SK-N-SH (cell line): ENCODE data around the gene IL22. TPM values are rescaled to one million over a fixed set of nuclear protein-coding genes. Genes with fewer than 3 reads are reported as not detected.

Source experiments
- CTCF ChIA-PET: fragments of 300-600, 350-600 bp; formaldehyde crosslinking; extraction: SDS; loops from one replicate; lab custom pipeline; 2021; lab: Yijun Ruan, JAX
- POLR2A ChIA-PET: fragments of 350-600 bp; sonication (Branson Sonifier 250); formaldehyde crosslinking; extraction: SDS; loops from one replicate; lab custom pipeline; 2020; ENCODE audit warnings: antibody characterized with exemption, inconsistent platforms; lab: Yijun Ruan, JAX
- DNase-seq: peaks from one replicate; pipeline ENCODE4 v3.0.0; 2012
- H2AFZ ChIP-seq: fragments of 200-600 bp; sonication (generic); 2 replicates; pipeline ENCODE4 v1.8.1; 2016; ENCODE audit warnings: antibody characterized with exemption, mild to moderate bottlenecking, low read depth
- H3F3A ChIP-seq: fragments of 200-600 bp; sonication (generic); replicated peaks from 2 replicates; pipeline ENCODE3; 2016; ENCODE audit warnings: antibody characterized with exemption, mild to moderate bottlenecking; ENCODE audit not compliant: insufficient read depth
- H3K27ac ChIP-seq, 2 experiments: fragments of 200-500 bp in 1 of 2; fragments of 200-600 bp in 1 of 2; sonication (Bioruptor generic) in 1 of 2; sonication (generic), shearing (Covaris generic) in 1 of 2; 2 replicates each; pipeline versions ENCODE4 v1.5.1 to v1.6.1; 2014 to 2016; ENCODE audit warnings: low read depth in 2 of 2, inconsistent platforms in 1 of 2, low read length in 1 of 2, mild to moderate bottlenecking in 1 of 2, mixed read lengths in 1 of 2
- H3K27me3 ChIP-seq: fragments of 200-600 bp; sonication (generic), shearing (Covaris generic); 2 replicates; pipeline ENCODE4 v1.6.1; 2016; ENCODE audit warnings: mixed run types; ENCODE audit not compliant: insufficient read depth
- H3K36me3 ChIP-seq, 2 experiments: fragments of 200-500 bp in 1 of 2; fragments of 200-600 bp in 1 of 2; sonication (Bioruptor generic) in 1 of 2; sonication (generic) in 1 of 2; replicated peaks in 1 of 2; 2 replicates each; pipeline versions ENCODE3 to v1.5.1; 2014 to 2016; ENCODE audit warnings: low read length in 1 of 2, mild to moderate bottlenecking in 1 of 2; ENCODE audit not compliant: insufficient read depth in 2 of 2, control insufficient read depth in 1 of 2
- H3K4me1 ChIP-seq, 2 experiments: fragments of 200-500 bp in 1 of 2; fragments of 200-600 bp in 1 of 2; sonication (Bioruptor generic) in 1 of 2; sonication (generic), shearing (Covaris generic) in 1 of 2; 2 replicates each; pipeline versions ENCODE4 v1.5.1 to v1.6.1; 2014 to 2016; ENCODE audit warnings: low read depth in 1 of 2, low read length in 1 of 2, mixed run types in 1 of 2; ENCODE audit not compliant: insufficient read depth in 2 of 2, control insufficient read depth in 1 of 2
- H3K4me2 ChIP-seq: fragments of 200-600 bp; sonication (generic), shearing (Covaris generic); 2 replicates; pipeline ENCODE4 v1.6.1; 2017; ENCODE audit warnings: mixed run types
- H3K4me3 ChIP-seq, 2 experiments: fragments of 200-500 bp in 1 of 2; fragments of 200-600 bp in 1 of 2; sonication (Bioruptor generic) in 1 of 2; sonication (generic), shearing (Covaris generic) in 1 of 2; 2 replicates each; pipeline versions ENCODE4 v1.5.1 to v1.8.1; 2014 to 2016; ENCODE audit warnings: low read depth in 2 of 2, inconsistent platforms in 1 of 2, low read length in 1 of 2, mild to moderate bottlenecking in 1 of 2, mixed read lengths in 1 of 2, moderate library complexity in 1 of 2
- H3K79me2 ChIP-seq: fragments of 200-600 bp; sonication (generic); 2 replicates; pipeline ENCODE4 v1.8.1; 2017; ENCODE audit warnings: mild to moderate bottlenecking; ENCODE audit not compliant: insufficient read depth
- H3K9ac ChIP-seq: fragments of 200-600 bp; sonication (generic); 2 replicates; pipeline ENCODE4 v1.6.1; 2017; ENCODE audit warnings: mixed run types
- H3K9me2 ChIP-seq: fragments of 200-600 bp; sonication (generic); 2 replicates; pipeline ENCODE4 v1.6.1; 2017; ENCODE audit warnings: mixed run types
- H3K9me3 ChIP-seq: fragments of 200-600 bp; sonication (generic); 2 replicates; pipeline ENCODE4 v1.6.1; 2017; ENCODE audit warnings: mixed run types, mild to moderate bottlenecking, moderate library complexity
- H4K20me1 ChIP-seq: fragments of 200-600 bp; sonication (generic); 2 replicates; pipeline ENCODE4 v1.6.1; 2017; ENCODE audit warnings: mild to moderate bottlenecking, mixed run types; ENCODE audit not compliant: insufficient read depth
- ELF1 ChIP-seq: IDR thresholded peaks from 2 replicates; pipeline ENCODE4 v1.4.0; 2012
- EZH2phosphoT487 ChIP-seq: fragments of 200-600 bp; sonication (generic); IDR thresholded peaks from 2 replicates; pipeline ENCODE4 v1.6.1; 2017; ENCODE audit warnings: low read depth, mixed run types, mild to moderate bottlenecking, antibody characterized with exemption, moderate library complexity, borderline replicate concordance
- MEF2A ChIP-seq: IDR thresholded peaks from 2 replicates; pipeline ENCODE4 v1.4.0; 2012; ENCODE audit warnings: low read depth, borderline replicate concordance
- RAD21 ChIP-seq: IDR thresholded peaks from 2 replicates; pipeline ENCODE4 v1.6.1; 2012; ENCODE audit warnings: mild to moderate bottlenecking, low read length
- RFX5 ChIP-seq: IDR thresholded peaks from 2 replicates; pipeline ENCODE4 v1.6.1; 2012; ENCODE audit warnings: mild to moderate bottlenecking, improper control_type of control experiment, low read length
- RXRA ChIP-seq: IDR thresholded peaks from 2 replicates; pipeline ENCODE4 v1.4.0; 2012; ENCODE audit warnings: low read depth, mild to moderate bottlenecking, borderline replicate concordance
- TAF1 ChIP-seq: IDR thresholded peaks from 2 replicates; pipeline ENCODE4 v1.6.1; 2012; ENCODE audit warnings: low read depth, mild to moderate bottlenecking, low read length, moderate library complexity, borderline replicate concordance
- TCF12 ChIP-seq: IDR thresholded peaks from 2 replicates; pipeline ENCODE4 v1.4.0; 2012
- TEAD4 ChIP-seq: IDR thresholded peaks from 2 replicates; pipeline ENCODE4 v1.4.0; 2012; ENCODE audit warnings: mild to moderate bottlenecking, borderline replicate concordance; ENCODE audit not compliant: insufficient read depth
- YY1 ChIP-seq: IDR thresholded peaks from 2 replicates; pipeline ENCODE4 v1.4.0; 2012; ENCODE audit warnings: low read depth, mild to moderate bottlenecking
- WGBS: methylation state at CpG from one replicate; pipeline ENCODE4 v1.1.6; 2017; ENCODE audit warnings: low lambda C conversion rate; 5-methylcytosine and 5-hydroxymethylcytosine counted together
- polyA plus RNA-seq, 3 experiments: library from polyadenylated mRNA; depleted of rRNA; stranded (reverse); fragments of >200 nt; gene quantifications; 2 replicates each; pipeline ENCODE4 v1.2.3, GENCODE V29; 2012
- TF ChIP-seq, protein P1 (sequence below): IDR thresholded peaks from 2 replicates; pipeline ENCODE4 v1.4.0; 2012; ENCODE audit warnings: low read depth, borderline replicate concordance
- TF ChIP-seq, protein P2 (sequence below): IDR thresholded peaks from 2 replicates; pipeline ENCODE4 v1.6.1; 2012; ENCODE audit warnings: mild to moderate bottlenecking, low read depth, low read length, moderate library complexity
- TF ChIP-seq, protein P3 (sequence below): fragments of 200-600 bp; sonication (generic); IDR thresholded peaks from 2 replicates; pipeline ENCODE4 v1.6.1; 2017; ENCODE audit warnings: antibody characterized with exemption, mild to moderate bottlenecking, moderate library complexity
- TF ChIP-seq, protein P4 (sequence below): IDR thresholded peaks from 2 replicates; pipeline ENCODE4; 2012
- TF ChIP-seq, protein P5 (sequence below): IDR thresholded peaks from 2 replicates; pipeline ENCODE4 v1.4.0; 2012; ENCODE audit warnings: low read depth, borderline replicate concordance

The IL22 gene
- polyA plus RNA-seq, 1 of the 3 experiments (the other 2 are of a cell fraction): not detected

DNA sequence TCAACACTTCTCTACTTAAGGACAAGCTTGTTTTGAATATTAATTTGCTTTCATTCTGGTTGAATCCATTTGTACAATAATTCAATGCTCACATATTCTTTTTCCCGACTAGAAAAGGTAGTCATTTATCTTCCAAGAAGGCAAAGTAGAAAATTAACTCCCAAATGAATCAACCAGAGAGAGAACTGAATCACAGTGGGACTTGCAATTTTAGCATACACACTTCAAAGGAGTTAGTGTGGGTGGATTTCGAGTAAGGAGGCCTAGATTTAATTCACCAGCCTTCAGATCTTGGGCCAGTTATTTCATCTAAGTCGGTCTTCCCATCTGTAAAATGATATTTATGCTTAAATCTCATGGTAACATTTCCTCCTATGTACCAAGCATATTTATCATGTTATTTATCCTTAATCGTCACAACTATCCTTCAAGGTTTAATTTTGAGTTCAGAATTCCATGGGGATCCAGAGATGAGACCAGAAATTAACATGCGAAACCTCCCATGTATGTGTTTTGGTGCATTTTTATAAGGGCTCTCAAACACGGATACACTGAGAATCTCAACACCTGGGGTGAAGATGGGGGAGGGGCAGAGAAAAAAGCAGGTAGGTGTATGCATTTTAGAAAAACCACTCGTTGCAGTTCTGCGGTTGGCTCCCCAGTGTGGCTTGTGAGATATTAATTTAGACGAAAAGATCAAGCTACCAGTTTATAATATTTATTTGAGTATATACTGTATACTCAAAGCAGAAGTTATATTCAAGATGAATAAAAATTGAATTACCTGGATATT lies 38.9 kb upstream of the IL22 start (continued):
- no peak for TF ChIP-seq TCF12
- TF ChIP-seq, protein P1, sequence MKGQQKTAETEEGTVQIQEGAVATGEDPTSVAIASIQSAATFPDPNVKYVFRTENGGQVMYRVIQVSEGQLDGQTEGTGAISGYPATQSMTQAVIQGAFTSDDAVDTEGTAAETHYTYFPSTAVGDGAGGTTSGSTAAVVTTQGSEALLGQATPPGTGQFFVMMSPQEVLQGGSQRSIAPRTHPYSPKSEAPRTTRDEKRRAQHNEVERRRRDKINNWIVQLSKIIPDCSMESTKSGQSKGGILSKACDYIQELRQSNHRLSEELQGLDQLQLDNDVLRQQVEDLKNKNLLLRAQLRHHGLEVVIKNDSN: no peak
- TF ChIP-seq, protein P2, sequence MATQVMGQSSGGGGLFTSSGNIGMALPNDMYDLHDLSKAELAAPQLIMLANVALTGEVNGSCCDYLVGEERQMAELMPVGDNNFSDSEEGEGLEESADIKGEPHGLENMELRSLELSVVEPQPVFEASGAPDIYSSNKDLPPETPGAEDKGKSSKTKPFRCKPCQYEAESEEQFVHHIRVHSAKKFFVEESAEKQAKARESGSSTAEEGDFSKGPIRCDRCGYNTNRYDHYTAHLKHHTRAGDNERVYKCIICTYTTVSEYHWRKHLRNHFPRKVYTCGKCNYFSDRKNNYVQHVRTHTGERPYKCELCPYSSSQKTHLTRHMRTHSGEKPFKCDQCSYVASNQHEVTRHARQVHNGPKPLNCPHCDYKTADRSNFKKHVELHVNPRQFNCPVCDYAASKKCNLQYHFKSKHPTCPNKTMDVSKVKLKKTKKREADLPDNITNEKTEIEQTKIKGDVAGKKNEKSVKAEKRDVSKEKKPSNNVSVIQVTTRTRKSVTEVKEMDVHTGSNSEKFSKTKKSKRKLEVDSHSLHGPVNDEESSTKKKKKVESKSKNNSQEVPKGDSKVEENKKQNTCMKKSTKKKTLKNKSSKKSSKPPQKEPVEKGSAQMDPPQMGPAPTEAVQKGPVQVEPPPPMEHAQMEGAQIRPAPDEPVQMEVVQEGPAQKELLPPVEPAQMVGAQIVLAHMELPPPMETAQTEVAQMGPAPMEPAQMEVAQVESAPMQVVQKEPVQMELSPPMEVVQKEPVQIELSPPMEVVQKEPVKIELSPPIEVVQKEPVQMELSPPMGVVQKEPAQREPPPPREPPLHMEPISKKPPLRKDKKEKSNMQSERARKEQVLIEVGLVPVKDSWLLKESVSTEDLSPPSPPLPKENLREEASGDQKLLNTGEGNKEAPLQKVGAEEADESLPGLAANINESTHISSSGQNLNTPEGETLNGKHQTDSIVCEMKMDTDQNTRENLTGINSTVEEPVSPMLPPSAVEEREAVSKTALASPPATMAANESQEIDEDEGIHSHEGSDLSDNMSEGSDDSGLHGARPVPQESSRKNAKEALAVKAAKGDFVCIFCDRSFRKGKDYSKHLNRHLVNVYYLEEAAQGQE: no peak
- TF ChIP-seq TEAD4: no peak
- TF ChIP-seq ELF1: no peak
- TF ChIP-seq MEF2A: no peak
- TF ChIP-seq RXRA: no peak

DNA sequence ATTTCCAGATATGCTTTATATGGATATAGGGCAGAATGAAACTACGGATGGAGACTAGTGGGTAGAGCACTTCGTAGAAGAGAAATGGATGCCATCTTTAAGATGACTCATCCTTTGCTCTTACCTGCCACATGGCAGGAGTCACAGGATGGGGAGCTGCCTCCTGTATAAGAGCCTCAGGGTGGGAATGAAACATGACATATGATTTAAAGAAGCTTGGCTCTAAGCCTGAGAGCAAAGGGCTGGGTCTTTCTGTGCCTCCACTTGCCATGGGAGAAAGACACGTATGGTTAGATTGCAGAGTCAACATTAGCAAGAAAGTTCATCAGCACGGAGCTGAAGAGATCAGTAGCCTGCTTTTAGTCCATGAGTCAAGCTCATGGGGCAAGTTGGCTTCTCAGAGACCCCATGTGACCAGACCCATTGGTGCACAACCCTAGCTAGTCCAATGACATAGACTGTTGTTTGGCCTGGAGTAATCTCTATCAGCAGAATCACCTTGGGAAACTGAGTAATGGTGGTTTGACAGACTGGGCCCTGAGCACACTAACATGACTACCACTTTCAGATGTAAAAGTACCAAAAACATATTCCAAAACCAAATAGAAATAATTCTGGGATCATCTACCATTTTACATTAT lies 38.1 kb upstream of the IL22 start:
- DNase-seq: no peak
- ChIA-PET POLR2A (no interaction called here), CTCF (interaction anchor here (1.9 to 2.3 kb wide), 3 partner anchors 21 to 68 kb away, joined by 5 to 11 read pairs (median 7); no protein-coding TSS in a partner anchor)
- no peak overlapping the region for H3K9ac ChIP-seq
- H3K9me3 ChIP-seq: no peaks in the 10 kb centered on the region
- H3K4me2 ChIP-seq: no peak overlapping the region
- H3K4me1 ChIP-seq: peaks cover 0 to 3% of the 10 kb centered on the region in 2 experiments; a peak in 2 of 4 replicates
- no peak overlapping the region for H3K27ac ChIP-seq
- 88% methylated on average over 4 of the region's 4 CpGs for WGBS
- no peaks in the 10 kb centered on the region for H3K27me3 ChIP-seq
- no peaks in the 10 kb centered on the region for H4K20me1 ChIP-seq
- no peaks in the 10 kb centered on the region for H3K9me2 ChIP-seq
- no peaks in the 10 kb centered on the region for H3K79me2 ChIP-seq
- no peaks in the 10 kb centered on the region for H3F3A ChIP-seq
- H3K4me3 ChIP-seq: no peak overlapping the region
- peaks cover 13 to 16% of the 10 kb centered on the region in 2 experiments for H3K36me3 ChIP-seq
- H2AFZ ChIP-seq: no peak overlapping the region
- TF ChIP-seq RFX5: no peak
- TF ChIP-seq, protein P2: no peak
- TF ChIP-seq, protein P3, sequence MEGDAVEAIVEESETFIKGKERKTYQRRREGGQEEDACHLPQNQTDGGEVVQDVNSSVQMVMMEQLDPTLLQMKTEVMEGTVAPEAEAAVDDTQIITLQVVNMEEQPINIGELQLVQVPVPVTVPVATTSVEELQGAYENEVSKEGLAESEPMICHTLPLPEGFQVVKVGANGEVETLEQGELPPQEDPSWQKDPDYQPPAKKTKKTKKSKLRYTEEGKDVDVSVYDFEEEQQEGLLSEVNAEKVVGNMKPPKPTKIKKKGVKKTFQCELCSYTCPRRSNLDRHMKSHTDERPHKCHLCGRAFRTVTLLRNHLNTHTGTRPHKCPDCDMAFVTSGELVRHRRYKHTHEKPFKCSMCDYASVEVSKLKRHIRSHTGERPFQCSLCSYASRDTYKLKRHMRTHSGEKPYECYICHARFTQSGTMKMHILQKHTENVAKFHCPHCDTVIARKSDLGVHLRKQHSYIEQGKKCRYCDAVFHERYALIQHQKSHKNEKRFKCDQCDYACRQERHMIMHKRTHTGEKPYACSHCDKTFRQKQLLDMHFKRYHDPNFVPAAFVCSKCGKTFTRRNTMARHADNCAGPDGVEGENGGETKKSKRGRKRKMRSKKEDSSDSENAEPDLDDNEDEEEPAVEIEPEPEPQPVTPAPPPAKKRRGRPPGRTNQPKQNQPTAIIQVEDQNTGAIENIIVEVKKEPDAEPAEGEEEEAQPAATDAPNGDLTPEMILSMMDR: no peak
- no peak for TF ChIP-seq TAF1
- TF ChIP-seq MEF2A: no peak
- TF ChIP-seq, protein P4, sequence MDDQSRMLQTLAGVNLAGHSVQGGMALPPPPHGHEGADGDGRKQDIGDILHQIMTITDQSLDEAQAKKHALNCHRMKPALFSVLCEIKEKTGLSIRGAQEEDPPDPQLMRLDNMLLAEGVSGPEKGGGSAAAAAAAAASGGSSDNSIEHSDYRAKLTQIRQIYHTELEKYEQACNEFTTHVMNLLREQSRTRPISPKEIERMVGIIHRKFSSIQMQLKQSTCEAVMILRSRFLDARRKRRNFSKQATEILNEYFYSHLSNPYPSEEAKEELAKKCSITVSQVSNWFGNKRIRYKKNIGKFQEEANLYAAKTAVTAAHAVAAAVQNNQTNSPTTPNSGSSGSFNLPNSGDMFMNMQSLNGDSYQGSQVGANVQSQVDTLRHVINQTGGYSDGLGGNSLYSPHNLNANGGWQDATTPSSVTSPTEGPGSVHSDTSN: no peak
- TF ChIP-seq RAD21: no peak
- TF ChIP-seq YY1: no peak
- no peak for TF ChIP-seq EZH2phosphoT487
- TF ChIP-seq, protein P5, sequence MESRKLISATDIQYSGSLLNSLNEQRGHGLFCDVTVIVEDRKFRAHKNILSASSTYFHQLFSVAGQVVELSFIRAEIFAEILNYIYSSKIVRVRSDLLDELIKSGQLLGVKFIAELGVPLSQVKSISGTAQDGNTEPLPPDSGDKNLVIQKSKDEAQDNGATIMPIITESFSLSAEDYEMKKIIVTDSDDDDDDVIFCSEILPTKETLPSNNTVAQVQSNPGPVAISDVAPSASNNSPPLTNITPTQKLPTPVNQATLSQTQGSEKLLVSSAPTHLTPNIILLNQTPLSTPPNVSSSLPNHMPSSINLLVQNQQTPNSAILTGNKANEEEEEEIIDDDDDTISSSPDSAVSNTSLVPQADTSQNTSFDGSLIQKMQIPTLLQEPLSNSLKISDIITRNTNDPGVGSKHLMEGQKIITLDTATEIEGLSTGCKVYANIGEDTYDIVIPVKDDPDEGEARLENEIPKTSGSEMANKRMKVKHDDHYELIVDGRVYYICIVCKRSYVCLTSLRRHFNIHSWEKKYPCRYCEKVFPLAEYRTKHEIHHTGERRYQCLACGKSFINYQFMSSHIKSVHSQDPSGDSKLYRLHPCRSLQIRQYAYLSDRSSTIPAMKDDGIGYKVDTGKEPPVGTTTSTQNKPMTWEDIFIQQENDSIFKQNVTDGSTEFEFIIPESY: no peak
